HG03025 (cell line): ENCODE data around the gene THAP5.

Experiments
- ATAC-seq: cut with Tn5 transposase; IDR thresholded peaks from one replicate; pipeline ENCODE4 v1.9.1; 2021; ENCODE audit warnings: mild to moderate bottlenecking, moderate library complexity; ENCODE audit not compliant: unreplicated experiment, low FRiP score

THAP5 gene

GRCh38 chr7:108537229-108537628 is 32.3 kb downstream of the THAP5 start:
- no peak for ATAC-seq

GRCh38 chr7:108535744-108536143 is 33.8 kb downstream of the THAP5 start:
- no peak for ATAC-seq

GRCh38 chr7:108535257-108535656 is 34.2 kb downstream of the THAP5 start:
- ATAC-seq, result no peak

GRCh38 chr7:108533712-108534111 is 35.8 kb downstream of the THAP5 start:
- no peak for ATAC-seq

GRCh38 chr7:108529341-108529740 is 40.2 kb downstream of the THAP5 start:
- no peak for ATAC-seq

GRCh38 chr7:108528183-108528712 is 41.3 kb downstream of the THAP5 start:
- no peak for ATAC-seq

- no peak for ATAC-seq
These were observed 42.8 kb downstream of the THAP5 start for GRCh38 chr7:108526768-108527017.

GRCh38 chr7:108525985-108526767 is 43.3 kb downstream of the THAP5 start, which contains the start of gene PNPLA8:
PNPLA8 (minus strand) TSS chr7:108526135; CDS start chr7:108515491, 10,644 bp downstream.
- peak; percentile 95 for ATAC-seq

GRCh38 chr7:108525327-108525984 is 44.0 kb downstream of the THAP5 start:
- ATAC-seq, result peak; percentile 53

GRCh38 chr7:108522780-108523179 is 46.7 kb downstream of the THAP5 start:
- ATAC-seq, result no peak

- ATAC-seq, result no peak
These were observed 51.6 kb downstream of the THAP5 start for GRCh38 chr7:108517951-108518350.

GRCh38 chr7:108515630-108516029 is 53.9 kb downstream of the THAP5 start:
- no peak for ATAC-seq

GRCh38 chr7:108515013-108515412 is 54.5 kb downstream of the THAP5 start:
- ATAC-seq, result no peak
